CD4-positive, alpha-beta T cell treated with Interleukin-15 for 4 hours (primary cell): ENCODE results near the gene METTL21A.
A peak's percentile ranks its signal among the peaks of the same experiment; 100 is the strongest.
"Not testable (repeated sequence)": the region's sequence is repeated elsewhere in the genome, so short reads cannot be mapped to it uniquely, and the experiment has no call there.

Source experiments
- DNase-seq: peaks from one replicate; pipeline ENCODE4 v3.0.0-alpha.2; 2020; ENCODE audit warnings: low spot score

METTL21A gene

GRCh38 chr2:207625014-207625907, at the start of gene METTL21A:
TSS of gene METTL21A (minus strand) at chr2:207625394. CDS start at chr2:207624375, 1,019 bp downstream.
- peak; percentile 95 for DNase-seq

DNA sequence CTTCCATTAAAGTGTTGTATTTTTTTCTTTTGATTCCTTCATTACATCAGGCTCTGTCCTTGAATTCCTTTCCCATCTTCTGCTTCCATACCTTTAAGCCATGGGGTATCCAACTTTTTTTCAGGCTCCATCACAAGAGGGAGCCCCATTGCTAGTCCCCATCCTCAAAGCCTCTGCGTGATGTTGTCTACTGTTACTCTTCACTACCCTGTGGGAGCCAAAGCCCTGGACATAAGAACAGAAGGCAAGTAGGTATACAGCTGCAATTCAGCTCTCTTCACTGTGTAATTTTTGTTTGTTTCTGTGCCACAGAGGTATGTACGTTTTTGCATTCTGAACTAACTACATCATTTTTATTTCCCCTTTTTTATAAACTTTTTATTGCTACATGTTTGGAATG, 49.6 kb upstream of the METTL21A start:
- no peak for DNase-seq

GRCh38 chr2:207674266-207674774, 49.1 kb upstream of the METTL21A start:
- no peak for DNase-seq

- no peak for DNase-seq
Measured at GRCh38 chr2:207673431-207673830, 48.2 kb upstream of the METTL21A start.

DNA sequence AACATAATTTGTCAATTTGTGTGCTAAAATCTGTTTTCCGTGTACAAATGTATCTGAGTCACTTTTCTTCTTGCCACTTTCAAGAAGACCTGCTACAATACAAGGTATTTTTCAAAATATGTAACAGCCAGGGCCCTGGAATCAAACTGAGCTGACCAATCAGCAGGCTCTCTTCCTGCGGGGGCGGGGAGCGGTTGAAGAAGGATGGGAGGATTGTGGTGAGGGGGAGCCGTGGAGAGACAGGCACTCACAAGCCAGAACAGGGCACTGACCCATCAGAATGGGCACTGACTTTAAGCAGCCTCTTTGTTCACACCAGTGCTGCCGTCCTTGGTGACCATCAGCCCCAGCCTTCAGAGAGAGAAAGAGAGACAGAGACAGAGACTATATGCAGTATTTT, 45.7 kb upstream of the METTL21A start:
- no peak for DNase-seq

DNA sequence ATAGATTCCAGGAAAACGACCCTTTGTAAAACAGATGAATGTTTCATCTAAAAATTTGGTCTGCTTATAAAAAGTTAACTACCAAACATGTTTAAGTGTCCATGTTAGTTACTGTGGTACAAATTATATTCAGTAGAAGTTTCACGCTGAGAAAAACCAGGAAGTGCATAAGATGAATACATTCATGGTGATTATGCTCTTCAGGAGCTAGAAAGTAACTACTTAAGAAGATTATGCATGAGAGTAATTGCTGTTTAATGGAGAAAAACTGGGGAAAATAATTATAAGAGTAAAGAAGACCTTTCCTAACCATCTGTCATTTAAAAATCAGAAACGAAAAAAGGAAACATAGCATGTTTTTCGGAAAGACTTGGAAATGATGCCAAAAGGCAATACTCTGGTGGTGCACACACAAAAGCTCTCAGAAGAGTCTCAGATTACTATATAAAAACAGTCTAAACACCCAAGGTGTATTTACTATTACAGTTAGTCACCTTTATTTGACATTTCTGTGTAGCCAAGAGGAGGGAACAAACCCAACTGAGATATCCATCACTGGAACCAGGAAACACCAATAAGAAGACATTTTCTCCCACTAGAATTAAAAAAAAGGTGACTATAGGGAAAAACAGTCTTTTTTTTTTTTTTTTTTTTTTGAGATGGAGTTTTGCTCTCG, 38.8 kb upstream of the METTL21A start:
- no peak for DNase-seq

GRCh38 chr2:207662203-207662602, 37.0 kb upstream of the METTL21A start:
- DNase-seq = no peak

DNA sequence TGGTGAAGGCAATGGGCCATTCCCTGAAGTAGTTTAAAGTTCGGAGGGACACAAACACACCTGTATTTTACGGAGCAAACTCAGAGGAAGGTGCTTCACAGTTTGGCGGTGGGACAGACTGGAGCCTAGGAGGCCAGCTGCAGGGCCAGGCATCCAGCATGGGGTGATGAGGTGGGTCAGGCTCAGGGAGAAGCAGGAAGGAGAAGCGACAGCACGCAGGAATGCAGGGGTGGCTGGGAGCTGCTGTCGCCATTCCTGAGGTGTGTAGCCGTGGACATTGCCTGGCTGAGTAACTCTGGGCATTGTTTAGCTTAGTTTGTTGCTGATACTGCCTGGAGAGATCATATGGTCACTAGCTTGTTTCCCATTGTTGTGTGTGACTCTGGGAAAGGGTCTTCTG, 35.8 kb upstream of the METTL21A start:
- no peak for DNase-seq

- DNase-seq = no peak
Measured at GRCh38 chr2:207658156-207658555, 33.0 kb upstream of the METTL21A start.

DNA sequence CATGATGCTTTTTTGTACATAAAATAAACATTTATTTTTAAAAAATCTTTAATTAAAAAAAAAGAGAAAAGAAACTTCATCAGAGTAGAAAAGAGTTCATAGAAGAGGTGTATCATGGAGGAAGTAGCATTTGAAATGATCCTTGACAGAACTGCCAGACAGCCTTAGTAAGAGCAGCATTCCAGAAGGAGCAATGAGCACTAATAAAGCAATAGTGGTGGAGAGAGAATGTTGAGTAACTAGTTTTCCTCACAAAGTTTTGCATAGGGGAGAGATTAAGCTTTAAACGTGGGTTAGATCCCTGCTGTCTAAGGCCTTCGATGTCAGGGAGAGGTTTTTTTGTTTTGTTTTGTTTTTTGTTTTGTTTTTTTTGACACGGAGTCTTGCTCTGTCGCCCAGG, 29.8 kb upstream of the METTL21A start:
- DNase-seq = no peak

DNA sequence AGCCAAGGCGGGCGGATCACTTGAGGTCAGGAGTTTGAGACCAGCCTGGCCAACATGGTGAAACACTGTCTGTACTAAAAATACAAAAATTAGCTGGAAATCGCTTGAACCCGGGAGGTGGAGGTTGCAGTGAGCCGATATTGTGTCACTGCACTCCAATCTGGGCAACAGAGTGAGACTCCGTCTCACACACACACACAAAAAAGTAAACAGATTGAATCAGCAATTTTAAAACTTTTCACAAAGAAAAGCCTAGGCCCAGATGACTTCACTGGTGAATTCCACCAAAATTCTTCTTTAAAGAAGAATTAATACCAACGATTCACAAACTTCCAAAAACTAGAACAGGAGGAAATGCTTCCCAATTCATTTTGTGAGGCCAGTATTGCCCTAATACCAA, 21.4 kb upstream of the METTL21A start:
- DNase-seq = not testable (repeated sequence)

- DNase-seq = no peak
Measured at GRCh38 chr2:207643892-207644291, 18.7 kb upstream of the METTL21A start.

- DNase-seq = no peak
Measured at GRCh38 chr2:207640661-207641060, 15.5 kb upstream of the METTL21A start.

- DNase-seq = no peak
Measured at GRCh38 chr2:207640160-207640559, 15.0 kb upstream of the METTL21A start.

DNA sequence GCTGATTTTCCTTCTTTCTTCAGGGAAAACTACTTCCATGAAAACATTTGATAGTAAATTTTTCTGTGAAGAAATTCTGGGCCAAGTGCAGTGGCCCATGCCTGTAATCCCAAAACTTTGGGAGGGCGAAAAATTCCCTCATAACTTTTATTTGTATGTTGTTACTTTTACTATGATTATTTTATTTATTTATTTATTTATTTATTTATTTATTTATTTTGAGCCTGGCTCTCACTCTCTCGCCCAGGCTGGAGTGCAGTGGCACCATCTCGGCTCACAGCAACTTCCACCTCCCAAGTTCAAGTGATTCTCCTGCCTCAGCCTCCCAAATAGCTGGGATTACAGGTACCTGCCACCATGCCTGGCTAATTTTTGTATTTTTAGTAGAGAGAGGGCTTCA, 14.1 kb upstream of the METTL21A start:
- DNase-seq = not testable (repeated sequence)

- no peak for DNase-seq
Measured at GRCh38 chr2:207635468-207636200, 10.4 kb upstream of the METTL21A start.

DNA sequence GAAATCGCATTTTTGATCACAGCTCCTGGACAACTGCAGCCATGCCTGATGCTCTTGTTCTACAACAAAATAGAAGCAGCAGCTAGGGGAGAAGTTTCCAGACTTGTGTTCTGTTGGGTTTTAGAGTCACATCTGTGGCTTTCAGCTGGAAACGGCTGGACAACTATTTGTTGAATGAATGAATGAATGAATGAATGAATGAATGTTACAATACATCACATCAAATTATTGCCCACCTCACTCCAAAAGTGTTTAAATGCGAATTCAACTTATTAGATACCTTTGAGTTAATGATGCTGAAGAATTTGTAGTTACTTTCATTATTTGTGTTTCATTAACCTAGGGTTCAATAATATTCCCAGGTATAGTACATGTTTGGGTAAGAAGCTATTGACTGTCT, 8.5 kb upstream of the METTL21A start:
- DNase-seq = no peak

DNA sequence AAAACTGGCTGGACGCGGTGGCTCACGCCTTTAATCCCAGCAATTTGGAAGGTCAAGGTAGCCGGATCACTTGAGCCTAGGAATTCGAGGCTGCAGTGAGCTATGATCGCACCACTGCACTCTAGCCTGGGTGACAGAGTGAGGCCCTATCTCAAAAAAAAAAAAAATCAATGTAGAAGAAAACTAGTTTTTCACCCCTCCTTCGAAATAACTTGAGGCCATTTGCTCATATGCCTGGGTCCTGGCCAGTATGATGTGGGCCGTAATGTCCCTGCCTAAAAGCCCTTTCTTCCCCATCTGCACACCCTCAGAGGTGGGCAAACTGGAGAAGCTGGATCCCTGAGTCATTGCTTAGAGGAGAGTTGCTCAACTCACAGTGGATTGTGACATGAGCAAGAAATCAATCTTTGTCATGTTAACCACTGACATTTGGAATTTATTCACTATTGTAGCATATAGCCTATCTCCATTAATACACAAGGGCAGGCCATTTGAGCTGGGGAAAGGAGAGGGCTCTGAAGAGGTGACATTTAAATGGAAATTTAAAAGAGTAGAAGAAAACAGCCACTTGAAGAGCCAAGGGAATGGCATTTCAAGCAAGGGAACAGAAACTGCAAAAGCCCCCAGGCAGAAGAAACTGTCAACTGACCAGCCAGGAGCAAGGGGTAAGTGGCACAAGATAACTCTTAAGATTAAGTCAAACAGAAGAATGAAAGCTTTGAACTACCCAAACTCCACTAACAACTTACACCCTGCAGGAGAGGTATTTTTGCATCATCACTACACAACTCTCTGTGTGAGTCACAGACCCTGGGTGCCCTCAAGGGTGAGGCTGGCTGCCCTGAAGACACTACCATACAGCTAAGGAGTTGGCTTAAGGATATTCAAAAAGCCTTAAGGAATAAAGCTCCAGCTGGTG, 7.6 kb upstream of the METTL21A start:
- DNase-seq = no peak

DNA sequence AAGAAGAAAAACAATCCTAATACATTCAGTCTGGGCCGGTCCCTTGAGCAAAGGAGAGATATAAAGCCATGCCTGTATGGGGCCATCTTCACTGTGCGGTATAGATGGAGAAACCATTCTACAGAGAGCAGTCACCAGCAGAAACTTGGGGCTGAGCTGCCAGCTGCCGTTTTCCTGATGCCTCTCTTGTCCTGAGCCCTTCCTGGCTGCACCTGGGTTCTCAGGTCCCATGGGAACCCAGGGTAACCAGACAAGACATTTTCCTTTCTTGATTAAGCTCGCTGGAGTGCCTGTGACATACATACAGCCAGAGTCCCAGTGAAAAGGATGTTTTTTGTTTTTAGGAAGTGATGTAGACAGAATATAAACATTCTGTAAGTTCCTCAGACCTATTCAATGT, 5.3 kb upstream of the METTL21A start:
- DNase-seq = no peak

GRCh38 chr2:207629553-207629952, 4.4 kb upstream of the METTL21A start:
- no peak for DNase-seq
